BE2C (cell line): ENCODE results near the gene BBOF1.
"Not testable (repeated sequence)": the region's sequence is repeated elsewhere in the genome, so short reads cannot be mapped to it uniquely, and the experiment has no call there.

Source experiments
- DNase-seq: peaks from one replicate; pipeline ENCODE4 v3.0.0-alpha.2; 2020
- H3K27me3 ChIP-seq: fragments of 250-450 bp; sonication (Bioruptor Pico); 2 replicates; pipeline ENCODE4 v1.5.1; 2020; ENCODE audit warnings: mild to moderate bottlenecking
- H3K36me3 ChIP-seq: fragments of 250-450 bp; sonication (Bioruptor Pico); 2 replicates; pipeline ENCODE4 v1.5.1; 2020; ENCODE audit warnings: mild to moderate bottlenecking
- H3K4me1 ChIP-seq: fragments of 250-450 bp; sonication (Bioruptor Pico); 2 replicates; pipeline ENCODE4 v1.5.1; 2020
- H3K4me3 ChIP-seq: 2 replicates; pipeline ENCODE4 v1.5.1; 2011; ENCODE audit warnings: low read depth, low read length
- H3K9me3 ChIP-seq: fragments of 250-450 bp; sonication (Bioruptor Pico); 2 replicates; pipeline ENCODE4 v1.5.1; 2020
- CTCF ChIP-seq: IDR thresholded peaks from 2 replicates; pipeline ENCODE4 v1.5.1; 2012; ENCODE audit warnings: mild to moderate bottlenecking, low read depth, low read length

BBOF1 gene

DNA sequence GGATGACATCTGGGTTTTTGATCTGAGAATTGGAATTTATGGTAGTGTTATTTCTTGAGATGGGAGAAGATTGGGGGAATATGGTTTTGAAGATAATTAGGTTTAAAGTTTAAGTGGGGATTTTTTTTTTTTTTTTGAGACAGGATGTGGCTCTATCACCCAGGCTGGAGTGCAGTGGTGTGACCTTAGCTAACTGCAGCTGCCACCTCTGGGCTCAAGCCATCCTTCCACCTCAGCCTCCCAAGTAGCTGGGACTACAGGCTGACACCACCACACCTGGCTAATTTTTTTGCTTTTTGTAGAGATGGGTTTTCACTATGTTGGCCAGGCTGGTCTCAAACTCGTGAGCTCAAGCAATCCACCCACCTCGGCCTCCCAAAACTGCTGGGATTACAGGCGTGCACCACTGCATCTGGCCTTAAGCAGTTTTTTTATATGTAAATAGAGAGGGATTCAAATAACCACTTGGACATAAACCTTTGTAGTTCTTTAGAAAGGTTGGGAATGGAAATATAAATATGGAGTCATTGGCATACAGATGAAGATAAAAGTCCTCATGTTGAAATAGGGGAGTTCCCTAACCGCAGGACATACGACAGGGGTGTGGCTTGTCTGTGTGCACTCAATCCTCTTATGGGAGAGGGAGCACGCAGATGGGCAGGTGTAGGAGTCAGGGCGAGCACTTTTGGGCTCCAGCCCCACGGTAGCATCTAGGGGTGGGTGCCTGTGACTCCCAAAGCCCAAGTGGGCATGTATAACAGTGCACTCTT lies 70.3 kb downstream of the BBOF1 start:
- Histone ChIP-seq H3K27me3 (no peaks in the 10 kb centered on the region), H3K4me3 (no peak overlapping the region), H3K36me3 (no peaks in the 10 kb centered on the region), H3K4me1 (no peaks in the 10 kb centered on the region), H3K9me3 (no peaks in the 10 kb centered on the region)
- no peak for DNase-seq
- TF ChIP-seq CTCF: no peak

DNA sequence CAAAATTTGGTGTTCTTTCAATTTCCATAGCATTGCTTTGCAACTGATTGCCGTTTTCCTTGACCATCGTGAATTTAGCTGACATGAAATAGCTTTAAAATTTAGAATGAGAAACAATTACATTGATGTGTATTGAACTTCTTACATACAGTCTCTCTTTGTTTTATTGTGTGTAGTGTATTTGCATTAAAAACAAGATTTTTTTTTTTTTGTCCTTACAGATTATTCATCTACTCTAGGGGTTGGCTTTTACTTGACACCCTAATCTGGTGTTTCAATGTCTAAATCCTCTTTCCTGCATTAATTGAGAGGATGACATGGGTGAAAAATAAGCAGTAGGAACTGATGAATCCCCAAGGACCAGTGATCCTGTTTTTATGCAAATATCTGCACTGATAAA lies 86.2 kb downstream of the BBOF1 start:
- Histone ChIP-seq H3K9me3 (no peaks in the 10 kb centered on the region), H3K27me3 (no peaks in the 10 kb centered on the region), H3K4me1 (no peaks in the 10 kb centered on the region), H3K36me3 (peaks cover 5% of the 10 kb centered on the region), H3K4me3 (no peak overlapping the region)
- no peak for DNase-seq
- TF ChIP-seq CTCF: no peak

DNA sequence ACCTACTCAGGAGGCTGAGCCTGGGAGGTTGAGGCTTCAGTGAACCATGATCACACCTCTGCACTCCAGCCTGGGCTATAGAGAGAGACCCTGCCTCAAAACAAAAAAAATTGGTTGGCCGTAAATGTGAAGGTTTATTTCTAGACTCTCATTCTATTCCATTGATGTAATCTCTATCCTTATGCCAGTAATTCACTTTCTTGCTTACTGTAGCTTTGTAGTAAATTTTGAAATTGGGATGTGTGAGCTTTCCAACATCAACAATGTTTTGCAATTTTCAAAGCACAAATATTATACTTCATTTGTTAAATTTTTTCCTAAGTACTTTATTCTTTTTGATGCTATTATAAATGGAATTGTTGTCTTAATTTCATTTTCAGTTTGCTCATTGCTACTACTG lies 90.2 kb downstream of the BBOF1 start:
- Histone ChIP-seq H3K4me3 (no peak overlapping the region), H3K4me1 (no peaks in the 10 kb centered on the region), H3K36me3 (peaks cover 5% of the 10 kb centered on the region)

DNA sequence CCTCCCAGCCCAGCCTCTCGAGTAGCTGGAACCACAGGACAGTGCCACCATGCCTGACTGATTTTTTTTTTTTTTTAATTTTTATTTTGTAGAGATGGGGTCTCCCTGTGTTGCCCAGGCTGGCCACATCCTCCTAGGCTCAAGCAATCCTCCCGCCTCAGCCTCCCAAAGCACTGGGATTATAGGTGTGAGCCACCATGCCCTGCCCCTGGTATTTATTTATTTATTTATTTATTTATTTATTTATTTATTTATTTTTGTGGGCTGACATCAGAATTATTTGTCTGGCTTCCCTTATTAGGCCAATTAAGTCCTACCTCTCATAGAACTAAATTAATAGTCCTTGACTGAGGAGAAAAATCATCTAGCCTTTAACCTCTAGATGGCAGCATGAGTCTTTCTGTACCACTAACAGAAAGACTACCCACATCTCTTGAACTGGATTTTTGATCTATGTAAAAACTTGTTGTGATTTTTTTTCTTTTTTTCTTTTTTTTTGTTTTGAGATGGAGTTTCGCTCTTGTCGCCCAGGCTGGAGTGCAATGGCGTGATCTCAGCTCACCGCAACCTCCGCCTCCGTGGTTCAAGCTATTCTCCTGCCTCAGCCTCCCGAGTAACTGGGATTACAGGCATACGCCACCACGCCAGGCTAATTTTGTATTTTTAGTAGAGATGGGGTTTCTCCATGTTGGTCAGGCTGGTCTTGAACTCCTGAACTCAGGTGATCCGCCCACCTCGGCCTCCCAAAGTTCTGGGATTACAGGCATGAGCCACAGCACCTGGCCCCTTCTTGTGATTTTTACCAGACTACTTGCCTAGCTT lies 92.5 kb downstream of the BBOF1 start:
- not testable (repeated sequence) for DNase-seq

More for the DNA sequence above, 90.2 kb downstream of the BBOF1 start:
- Histone ChIP-seq H3K9me3 (no peaks in the 10 kb centered on the region; the same call in 1 of the 2 replicates), H3K27me3 (no peaks in the 10 kb centered on the region)
- no peak for DNase-seq
- no peak for TF ChIP-seq CTCF

More for the DNA sequence above, 92.5 kb downstream of the BBOF1 start:
- not testable (repeated sequence) for H3K4me3 ChIP-seq, H3K36me3 ChIP-seq, H3K27me3 ChIP-seq, H3K4me1 ChIP-seq, H3K9me3 ChIP-seq
- TF ChIP-seq CTCF: peak; percentile 70
